ENCODE data around the gene ZNF467.

Gene ZNF467

DNA sequence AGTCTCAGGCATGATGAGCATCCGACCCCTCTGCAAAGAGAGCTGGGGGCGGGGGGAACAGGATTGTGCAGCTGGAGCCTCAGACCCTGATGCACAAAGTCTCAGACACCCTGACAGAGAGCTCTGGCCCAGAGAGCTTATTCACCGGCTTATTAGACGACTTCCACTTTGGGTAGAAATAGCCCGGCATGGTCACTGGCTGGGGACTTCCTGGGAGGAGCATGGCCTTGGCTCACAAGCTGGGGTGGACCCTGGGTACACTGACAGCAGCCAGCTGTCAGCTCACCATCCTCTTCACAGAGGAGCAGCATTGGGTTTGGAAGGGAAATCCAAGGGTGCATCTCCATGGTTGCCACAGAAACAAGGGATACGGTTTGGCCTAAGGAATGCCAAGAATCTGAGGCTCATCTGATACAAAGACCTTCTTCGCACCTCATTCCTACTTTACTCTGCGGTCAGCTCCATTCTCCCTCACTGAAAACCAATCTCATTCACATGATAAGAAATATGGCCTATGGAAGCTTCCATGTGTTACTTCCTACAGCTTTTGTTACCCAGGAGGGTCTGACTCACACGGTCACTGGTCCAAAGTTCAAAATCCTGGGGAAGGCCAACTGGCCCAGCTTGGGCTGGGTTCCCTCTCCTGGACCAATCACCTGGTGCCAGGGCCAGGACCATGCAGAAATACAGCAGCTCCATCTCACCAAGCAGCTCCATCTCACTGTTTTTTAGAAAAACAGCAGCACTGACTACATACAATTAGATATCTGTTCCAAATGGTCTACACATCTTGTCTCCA lies 25.1 kb downstream of the ZNF467 start:
- H3K36me3 Mint-ChIP-seq = peaks cover 0 to 3% of the 10 kb centered on the region in 2 donors
- no peak overlapping the region for H3K4me3 Mint-ChIP-seq
- peaks cover 0 to 2% of the 10 kb centered on the region in 2 donors for H3K9me3 Mint-ChIP-seq
- DNase-seq = no peak
- H3K4me1 Mint-ChIP-seq = no peaks in the 10 kb centered on the region
- H3K27ac Mint-ChIP-seq = no peak overlapping the region
- peaks cover 10 to 18% of the 10 kb centered on the region in 2 donors for H3K27me3 Mint-ChIP-seq
- ATAC-seq (replicated peaks) = no peak

DNA sequence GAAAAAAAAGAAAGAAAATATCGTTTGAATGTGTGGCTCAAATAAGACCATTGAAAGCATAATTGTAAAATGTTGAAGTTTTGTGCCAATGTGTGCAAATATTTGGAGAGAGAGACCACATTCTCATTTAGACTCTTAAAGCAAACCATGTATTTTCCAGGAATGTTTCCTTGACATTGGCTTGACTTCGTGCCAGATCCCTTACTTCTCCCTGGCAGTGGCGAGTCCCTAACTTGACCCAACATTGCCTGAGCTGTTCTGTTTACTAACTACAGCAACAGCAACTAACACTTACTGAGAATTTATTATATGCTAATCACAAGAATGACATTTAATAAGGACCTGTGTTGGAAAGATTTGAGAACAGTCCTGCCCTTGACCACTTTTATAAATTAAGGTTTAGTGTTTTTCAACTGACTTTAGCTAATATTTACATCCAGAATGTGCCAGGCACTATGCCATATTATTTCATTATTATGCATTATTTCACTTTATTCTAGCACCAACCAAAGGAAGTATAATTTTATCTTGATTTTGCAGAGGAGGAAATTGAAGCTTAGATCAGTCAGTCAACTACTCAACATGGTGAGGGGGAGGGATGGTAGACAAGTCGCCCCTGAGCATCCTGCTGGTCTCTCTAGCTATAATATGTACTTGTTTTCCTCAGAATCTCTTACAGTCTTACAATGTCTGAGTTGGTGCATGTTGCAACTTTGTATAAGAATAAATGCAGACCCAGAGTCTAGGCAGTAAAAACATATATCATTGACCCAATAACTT lies 29.7 kb downstream of the ZNF467 start:
- peaks cover 10 to 12% of the 10 kb centered on the region in 2 donors for H3K4me1 Mint-ChIP-seq
- H3K9me3 Mint-ChIP-seq = peaks cover 0 to 6% of the 10 kb centered on the region in 2 donors
- no peak overlapping the region for H3K27ac Mint-ChIP-seq
- ATAC-seq (replicated peaks) (no peak), DNase-seq (no peak)
- no peak overlapping the region for H3K4me3 Mint-ChIP-seq
- no peaks in the 10 kb centered on the region for H3K36me3 Mint-ChIP-seq
- peaks cover 37 to 48% of the 10 kb centered on the region in 2 donors for H3K27me3 Mint-ChIP-seq

DNA sequence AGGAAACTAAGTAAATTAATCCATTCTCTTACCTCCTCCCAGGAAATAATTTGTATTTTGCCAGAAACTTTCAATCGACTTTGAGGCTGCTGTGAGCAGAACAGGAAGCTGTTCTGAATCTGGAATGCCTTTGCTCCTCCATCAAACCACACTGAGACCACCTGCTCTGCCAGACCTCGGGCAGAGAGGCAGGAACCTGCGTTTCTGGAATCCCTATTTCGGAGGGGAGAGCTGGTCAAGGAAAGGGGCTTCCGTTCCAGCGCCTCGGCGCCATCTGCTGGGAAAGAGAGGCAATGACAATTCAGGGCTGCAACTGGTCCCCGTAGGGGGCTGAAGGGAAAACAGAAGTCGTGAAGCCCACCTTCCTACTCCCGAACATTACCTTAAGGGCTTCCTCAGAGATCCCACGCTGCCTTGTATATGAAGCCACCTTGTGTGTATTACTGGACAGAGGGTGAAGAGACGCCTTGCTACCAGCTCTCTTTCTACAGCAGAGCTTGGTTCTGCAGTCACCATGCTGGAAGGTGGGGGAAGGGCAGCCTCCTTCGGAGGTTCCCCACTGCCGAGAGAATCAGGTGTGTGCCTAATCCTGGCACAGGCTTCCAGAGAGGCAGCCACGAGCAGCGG lies 31.2 kb downstream of the ZNF467 start:
- H3K4me3 Mint-ChIP-seq = peak overlapping the region; percentile 84 to 86
- peaks cover 10 to 12% of the 10 kb centered on the region in 2 donors for H3K4me1 Mint-ChIP-seq
- H3K36me3 Mint-ChIP-seq = no peaks in the 10 kb centered on the region
- peaks cover 39 to 57% of the 10 kb centered on the region in 2 donors for H3K27me3 Mint-ChIP-seq
- DNase-seq = peak; percentile 46
- H3K27ac Mint-ChIP-seq = peak overlapping the region; percentile 65
- H3K9me3 Mint-ChIP-seq = peaks cover 0 to 6% of the 10 kb centered on the region in 2 donors
- ATAC-seq (replicated peaks) = peak; percentile 81 to 86

DNA sequence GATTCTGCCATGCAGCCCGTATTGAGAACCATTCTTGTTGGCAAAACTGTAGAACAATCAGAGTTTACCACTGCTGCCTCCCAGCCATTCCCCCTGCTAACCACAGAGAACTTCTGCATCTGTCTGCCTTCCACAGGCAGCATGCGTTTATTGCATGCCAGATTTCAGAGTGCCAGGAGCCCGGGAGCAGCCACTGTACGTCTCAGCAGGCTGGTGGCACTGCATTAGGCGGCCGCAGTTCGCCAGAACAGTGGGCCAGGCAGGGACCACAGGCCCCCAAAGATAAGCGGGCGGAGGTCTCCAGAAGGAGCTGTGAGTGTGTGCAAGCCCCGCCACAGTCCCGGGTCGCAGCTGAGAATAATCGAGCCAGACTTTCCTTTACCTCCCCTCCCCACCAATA lies 31.8 kb downstream of the ZNF467 start:
- H3K27ac Mint-ChIP-seq = peak overlapping the region; percentile 65
- peaks cover 39 to 60% of the 10 kb centered on the region in 2 donors for H3K27me3 Mint-ChIP-seq
- peaks cover 0 to 6% of the 10 kb centered on the region in 2 donors for H3K9me3 Mint-ChIP-seq
- no peak for DNase-seq
- peaks cover 10 to 12% of the 10 kb centered on the region in 2 donors for H3K4me1 Mint-ChIP-seq
- no peaks in the 10 kb centered on the region for H3K36me3 Mint-ChIP-seq
- ATAC-seq (replicated peaks) = peak; percentile 41 to 54
- H3K4me3 Mint-ChIP-seq = peak overlapping the region; percentile 84 to 86

DNA sequence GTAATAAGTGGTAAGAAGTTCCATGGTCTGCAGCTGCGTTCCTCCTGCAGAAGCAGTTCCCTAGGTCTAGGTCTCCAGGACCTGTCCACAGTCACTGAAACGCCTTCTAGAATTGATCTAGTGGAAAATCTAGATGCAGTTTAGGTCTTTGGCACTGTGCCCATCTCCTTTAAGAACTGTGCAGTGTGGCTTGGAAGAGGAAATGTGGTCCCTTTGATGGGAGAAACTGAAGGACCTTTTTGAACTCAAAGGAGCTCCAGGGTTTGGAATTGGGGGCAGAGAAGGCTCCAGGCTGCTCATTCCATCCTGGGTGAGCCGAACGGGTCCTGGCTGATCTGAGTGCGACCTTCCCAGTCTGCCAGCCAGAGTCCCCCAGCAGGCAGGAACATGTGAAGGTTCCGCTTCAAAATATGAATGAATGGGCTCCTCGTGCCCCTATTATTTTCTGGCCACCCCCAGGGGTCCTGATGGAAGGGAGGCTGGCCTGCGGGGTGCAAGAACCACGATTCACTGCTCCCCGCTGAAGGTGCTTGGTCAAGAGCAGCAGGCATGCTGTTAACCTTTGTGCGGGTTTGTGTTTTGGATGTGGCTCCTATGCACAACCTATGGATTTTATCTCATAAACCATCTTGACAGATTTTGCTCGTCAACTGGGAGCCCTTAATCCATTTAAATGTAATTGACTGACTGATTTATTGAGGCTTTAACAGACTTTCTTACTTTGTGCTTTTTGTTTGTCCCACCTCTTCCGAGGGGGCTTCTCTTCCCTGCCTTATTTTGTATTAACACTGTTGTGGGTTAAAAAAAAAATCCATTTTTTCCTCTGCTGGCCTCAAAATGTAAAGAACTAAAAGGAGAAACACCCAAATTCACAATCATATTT lies 36.7 kb downstream of the ZNF467 start:
- ATAC-seq (replicated peaks) (no peak), DNase-seq (no peak)
- H3K9me3 Mint-ChIP-seq = peaks cover 0 to 6% of the 10 kb centered on the region in 2 donors
- no peak overlapping the region for H3K4me3 Mint-ChIP-seq
- H3K27me3 Mint-ChIP-seq = peaks cover 24 to 32% of the 10 kb centered on the region in 2 donors
- H3K27ac Mint-ChIP-seq = no peak overlapping the region
- peaks cover 10 to 21% of the 10 kb centered on the region in 2 donors for H3K4me1 Mint-ChIP-seq
- peaks cover 6 to 9% of the 10 kb centered on the region in 2 donors for H3K36me3 Mint-ChIP-seq

DNA sequence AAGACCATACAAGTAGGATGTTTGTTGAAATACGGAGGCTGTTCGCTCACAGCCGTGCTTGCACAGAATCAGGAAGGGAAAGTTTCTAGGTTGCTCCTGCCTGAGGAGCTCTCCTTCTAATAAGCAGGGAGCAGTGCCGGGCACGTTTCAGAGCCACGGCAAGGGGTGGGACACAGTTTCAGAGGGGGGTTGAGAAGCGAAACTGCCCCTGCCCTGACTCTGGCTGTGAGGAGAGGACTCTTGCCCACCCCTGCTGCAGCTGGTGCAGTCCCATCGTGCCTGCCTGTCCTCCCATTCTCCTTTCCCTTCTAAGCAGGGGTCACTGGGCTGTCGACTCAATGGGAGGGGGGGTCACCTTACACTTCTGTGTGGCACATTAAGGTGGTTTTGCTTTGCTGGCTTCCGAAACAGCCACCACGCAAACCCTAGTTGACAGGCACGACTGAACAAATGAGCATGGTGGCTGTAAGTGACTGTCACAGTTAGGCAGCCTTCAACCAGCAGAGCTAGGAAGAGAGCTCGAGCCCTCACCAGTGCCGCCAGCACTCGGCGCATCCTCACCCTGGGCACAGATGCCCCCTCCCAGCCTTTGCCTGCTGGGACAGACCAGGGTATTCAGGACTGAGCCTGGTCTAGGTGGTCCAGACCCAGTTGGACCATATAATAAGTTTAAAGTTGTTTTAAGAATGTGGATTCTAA lies 37.5 kb downstream of the ZNF467 start:
- no peak overlapping the region for H3K27ac Mint-ChIP-seq
- H3K36me3 Mint-ChIP-seq = peaks cover 7 to 14% of the 10 kb centered on the region in 2 donors
- ATAC-seq (replicated peaks) (no peak), DNase-seq (no peak)
- H3K4me3 Mint-ChIP-seq = no peak overlapping the region
- H3K9me3 Mint-ChIP-seq = peaks cover 0 to 6% of the 10 kb centered on the region in 2 donors
- H3K4me1 Mint-ChIP-seq = peaks cover 9 to 19% of the 10 kb centered on the region in 2 donors
- H3K27me3 Mint-ChIP-seq = peaks cover 21 to 30% of the 10 kb centered on the region in 2 donors

DNA sequence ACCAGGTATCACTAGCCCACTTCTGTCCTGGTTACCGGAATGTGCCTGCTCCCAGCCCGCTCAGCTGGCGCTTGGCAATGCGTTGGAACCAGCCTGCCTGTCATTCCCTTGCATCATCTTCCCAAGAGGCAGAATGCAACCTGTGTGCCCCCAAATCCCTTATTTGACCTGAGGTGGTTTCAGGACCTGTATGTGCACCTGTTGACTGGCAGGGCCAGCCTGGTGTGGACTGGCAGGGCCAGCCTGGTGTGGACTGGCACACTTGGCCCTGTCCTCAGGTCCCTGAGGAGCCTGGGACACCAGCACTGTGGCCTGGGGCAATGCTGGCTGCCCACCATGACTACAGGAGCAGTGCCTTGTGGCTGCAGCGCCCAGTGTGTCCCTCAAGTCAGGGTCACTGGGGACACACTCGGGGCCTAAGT lies 38.2 kb downstream of the ZNF467 start:
- peaks cover 14 to 22% of the 10 kb centered on the region in 2 donors for H3K27me3 Mint-ChIP-seq
- no peak overlapping the region for H3K4me3 Mint-ChIP-seq
- H3K36me3 Mint-ChIP-seq = peaks cover 12 to 14% of the 10 kb centered on the region in 2 donors
- peaks cover 9 to 19% of the 10 kb centered on the region in 2 donors for H3K4me1 Mint-ChIP-seq
- peaks cover 0 to 6% of the 10 kb centered on the region in 2 donors for H3K9me3 Mint-ChIP-seq
- DNase-seq = no peak
- no peak for ATAC-seq (replicated peaks)
- no peak overlapping the region for H3K27ac Mint-ChIP-seq

DNA sequence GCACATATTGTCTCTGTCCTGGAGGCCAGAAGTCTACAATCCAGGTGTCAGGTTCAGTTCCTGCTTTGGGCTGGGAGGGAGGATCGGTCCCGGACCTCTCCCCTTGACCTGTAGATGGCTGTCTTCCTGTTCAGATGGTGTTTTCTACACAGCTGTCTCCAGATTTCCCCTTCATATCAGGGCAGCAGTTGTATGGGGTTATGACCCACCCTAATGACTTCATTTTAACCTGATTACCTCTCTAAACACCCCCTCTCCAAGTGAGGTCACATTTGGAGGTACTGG lies 38.7 kb downstream of the ZNF467 start:
- peaks cover 9 to 19% of the 10 kb centered on the region in 2 donors for H3K4me1 Mint-ChIP-seq
- H3K4me3 Mint-ChIP-seq = no peak overlapping the region
- peaks cover 12 to 14% of the 10 kb centered on the region in 2 donors for H3K36me3 Mint-ChIP-seq
- ATAC-seq (replicated peaks) (peak in 1 of 2 donors; percentile 5), DNase-seq (no peak)
- peaks cover 11 to 18% of the 10 kb centered on the region in 2 donors for H3K27me3 Mint-ChIP-seq
- peak overlapping the region; percentile 14 for H3K27ac Mint-ChIP-seq
- H3K9me3 Mint-ChIP-seq = peaks cover 0 to 4% of the 10 kb centered on the region in 2 donors

DNA sequence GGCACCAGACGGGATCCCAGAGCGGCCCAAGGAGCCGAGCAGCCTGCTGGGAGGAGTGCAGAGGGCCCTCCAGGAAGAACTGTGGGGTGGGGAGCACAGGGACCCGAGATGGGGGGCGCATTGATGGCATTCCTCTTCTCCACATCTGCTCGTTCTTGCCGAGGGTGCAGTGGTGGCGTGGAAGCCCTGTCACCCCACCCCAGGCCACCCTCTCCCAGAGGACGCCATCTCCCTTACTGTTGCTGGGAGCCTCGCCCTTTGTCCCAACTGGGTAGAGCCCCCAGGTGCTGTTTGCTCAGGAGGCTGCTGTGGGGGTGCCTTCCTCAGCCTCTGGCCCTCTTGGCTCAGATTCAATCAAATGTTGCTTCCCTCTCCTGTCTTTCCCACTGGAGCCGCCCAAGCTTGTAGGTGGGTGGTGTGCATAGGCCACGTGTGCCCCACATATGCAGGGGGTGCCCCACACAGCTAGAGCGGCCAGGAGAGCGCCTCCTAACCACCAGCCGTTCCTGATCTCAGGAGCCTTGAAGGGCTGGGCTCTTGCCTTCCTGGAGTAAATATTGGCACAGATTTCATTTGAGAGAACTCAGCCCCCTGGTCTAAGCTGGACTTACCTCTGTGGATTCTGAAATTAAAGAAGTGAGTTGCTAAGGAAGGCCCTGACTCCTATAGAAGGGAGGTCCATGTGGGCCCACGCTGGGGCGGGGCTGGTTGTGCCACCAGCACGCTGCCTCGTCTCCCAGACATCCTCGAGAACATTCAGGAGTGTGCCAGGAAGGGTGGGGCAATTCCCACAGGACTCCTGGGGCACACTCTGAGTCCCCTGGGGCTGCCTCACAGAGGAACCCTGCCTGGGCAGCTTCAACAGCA lies 39.2 kb downstream of the ZNF467 start:
- Mint-ChIP-seq H3K36me3 (peaks cover 14% of the 10 kb centered on the region in 2 donors), H3K27ac (peak overlapping the region; percentile 14), H3K27me3 (peaks cover 6 to 13% of the 10 kb centered on the region in 2 donors), H3K9me3 (no peaks in the 10 kb centered on the region), H3K4me3 (no peak overlapping the region), H3K4me1 (peaks cover 9 to 19% of the 10 kb centered on the region in 2 donors)
- ATAC-seq (replicated peaks) = peak in 1 of 2 donors; percentile 21
- no peak for DNase-seq

DNA sequence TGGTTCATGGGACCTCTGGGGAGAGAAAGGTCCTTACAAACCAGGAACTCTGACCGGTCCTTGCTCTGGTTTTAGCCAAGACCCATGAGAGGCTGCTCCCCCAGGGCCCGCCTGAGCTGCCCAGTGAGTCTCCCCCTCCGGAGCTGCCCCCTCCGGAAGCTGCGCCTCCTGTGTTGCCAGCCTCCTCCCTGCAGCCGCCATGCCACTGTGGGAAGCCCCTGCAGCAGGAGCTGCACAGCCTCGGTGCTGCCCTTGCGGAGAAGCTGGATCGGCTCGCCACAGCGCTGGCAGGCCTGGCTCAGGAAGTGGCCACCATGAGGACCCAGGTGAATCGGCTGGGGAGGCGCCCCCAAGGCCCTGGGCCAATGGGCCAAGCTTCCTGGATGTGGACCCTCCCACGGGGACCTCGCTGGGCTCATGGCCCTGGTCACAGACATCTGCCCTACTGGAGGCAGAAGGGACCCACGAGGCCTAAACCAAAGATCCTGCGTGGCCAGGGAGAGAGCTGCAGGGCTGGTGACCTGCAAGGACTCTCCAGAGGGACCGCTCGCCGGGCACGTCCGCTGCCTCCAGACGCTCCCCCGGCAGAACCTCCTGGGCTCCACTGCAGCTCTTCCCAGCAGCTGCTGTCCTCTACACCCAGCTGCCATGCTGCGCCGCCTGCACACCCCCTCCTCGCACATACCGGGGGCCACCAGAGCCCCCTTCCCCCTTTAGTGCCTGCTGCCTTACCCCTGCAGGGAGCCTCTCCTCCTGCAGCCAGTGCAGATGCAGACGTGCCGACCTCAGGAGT lies 40.1 kb downstream of the ZNF467 start:
- Mint-ChIP-seq H3K27ac (no peak overlapping the region), H3K4me3 (no peak overlapping the region), H3K4me1 (peaks cover 9 to 19% of the 10 kb centered on the region in 2 donors), H3K27me3 (peaks cover 3 to 8% of the 10 kb centered on the region in 2 donors), H3K36me3 (peaks cover 14 to 15% of the 10 kb centered on the region in 2 donors), H3K9me3 (no peaks in the 10 kb centered on the region)
- ATAC-seq (replicated peaks) = no peak
- DNase-seq = no peak

DNA sequence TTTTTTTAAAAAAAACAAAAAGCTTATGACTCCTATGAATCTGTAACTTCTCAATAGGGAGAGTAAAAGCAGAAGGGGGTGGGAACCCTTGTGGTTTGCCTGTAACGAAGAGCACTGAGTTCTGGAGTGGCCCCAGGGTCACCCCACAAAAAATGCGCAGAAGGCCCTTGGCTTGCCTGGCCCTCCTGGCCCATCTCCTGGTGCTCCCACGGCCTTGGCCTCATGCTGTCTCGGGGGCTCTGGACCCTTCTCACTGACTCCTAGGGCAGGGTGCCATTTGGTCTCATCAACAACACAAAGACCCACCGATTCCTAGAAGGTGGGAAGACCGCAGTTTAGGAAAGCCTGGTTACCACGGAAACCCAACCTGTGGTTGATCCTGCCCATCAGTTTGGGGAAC lies 40.8 kb downstream of the ZNF467 start:
- DNase-seq = no peak
- peaks cover 14 to 19% of the 10 kb centered on the region in 2 donors for H3K36me3 Mint-ChIP-seq
- no peak overlapping the region for H3K4me3 Mint-ChIP-seq
- no peaks in the 10 kb centered on the region for H3K9me3 Mint-ChIP-seq
- peaks cover 9 to 19% of the 10 kb centered on the region in 2 donors for H3K4me1 Mint-ChIP-seq
- no peak overlapping the region for H3K27ac Mint-ChIP-seq
- H3K27me3 Mint-ChIP-seq = peaks cover 0 to 4% of the 10 kb centered on the region in 2 donors
- no peak for ATAC-seq (replicated peaks)

DNA sequence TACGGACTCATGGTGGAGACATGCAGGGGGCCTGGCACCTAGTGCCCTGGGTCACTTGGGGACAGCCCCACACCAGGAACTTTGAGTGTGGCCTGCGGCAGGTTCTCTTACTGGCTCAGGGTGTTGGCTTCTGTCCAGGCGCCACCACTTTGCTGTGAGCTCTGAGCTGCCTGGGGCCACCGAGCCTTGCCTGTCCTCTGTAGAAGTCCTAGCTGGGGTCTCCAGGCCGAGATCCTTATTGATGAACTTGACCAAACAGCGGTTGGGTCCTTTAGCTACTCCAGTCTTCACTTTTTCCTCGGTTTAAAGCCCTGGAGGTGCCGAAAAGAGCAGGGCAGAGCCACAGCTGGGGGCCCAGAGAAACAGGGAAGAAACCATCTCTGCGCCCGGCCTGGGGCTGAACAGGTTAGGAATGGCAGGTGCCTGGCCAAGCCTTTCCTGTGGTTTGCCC lies 41.3 kb downstream of the ZNF467 start:
- H3K9me3 Mint-ChIP-seq = no peaks in the 10 kb centered on the region
- H3K4me3 Mint-ChIP-seq = no peak overlapping the region
- peaks cover 18 to 22% of the 10 kb centered on the region in 2 donors for H3K36me3 Mint-ChIP-seq
- ATAC-seq (replicated peaks) (no peak), DNase-seq (no peak)
- no peak overlapping the region for H3K27ac Mint-ChIP-seq
- peaks cover 9 to 19% of the 10 kb centered on the region in 2 donors for H3K4me1 Mint-ChIP-seq
- peaks cover 0 to 2% of the 10 kb centered on the region in 2 donors for H3K27me3 Mint-ChIP-seq
